Measurements from ENCODE around the gene BPIFB6. TPM values are rescaled to one million over a fixed set of nuclear protein-coding genes. Genes with fewer than 3 reads are reported as not detected.

BPIFB6 gene
- total RNA-seq, 2 experiments from 2014 or later, result not detected

GRCh38 chr20:33083544-33084340, 52.3 kb downstream of the BPIFB6 start:
- no peaks in the 10 kb centered on the region for H3K9me3 Mint-ChIP-seq
- ATAC-seq, result no peak
- CTCF ChIA-PET, result interaction anchor here (1.2 kb wide), 1 partner anchor 182 kb away, joined by 3 read pairs; no protein-coding TSS in a partner anchor
- DNase-seq, result no peak
- TF ChIP-seq CTCF (IDR thresholded peaks at IDR 0.05), result no peak
- POLR2A ChIA-PET, result no interaction called here
- no peaks in the 10 kb centered on the region for H3K4me1 Mint-ChIP-seq (ENCODE audit: low read depth)
- intact Hi-C loops (cut with micrococcal nuclease), result no loop called here
- no peaks in the 10 kb centered on the region for H3K27me3 Mint-ChIP-seq
- no peak overlapping the region for H3K27ac Mint-ChIP-seq
- H3K4me3 Mint-ChIP-seq, result no peak overlapping the region
- H3K36me3 Mint-ChIP-seq (ENCODE audit: low read depth), result no peaks in the 10 kb centered on the region

- no peak for ATAC-seq
Observed at GRCh38 chr20:33084722-33085121, 53.3 kb downstream of the BPIFB6 start.

GRCh38 chr20:33086052-33086722, 54.7 kb downstream of the BPIFB6 start:
- H3K27me3 Mint-ChIP-seq, result no peaks in the 10 kb centered on the region
- ATAC-seq (no peak), DNase-seq (no peak)
- no peak overlapping the region for H3K4me3 Mint-ChIP-seq
- CTCF ChIA-PET, result no interaction called here
- no peak for TF ChIP-seq CTCF (IDR thresholded peaks at IDR 0.05)
- POLR2A ChIA-PET, result no interaction called here
- H3K4me1 Mint-ChIP-seq (ENCODE audit: low read depth), result no peaks in the 10 kb centered on the region
- intact Hi-C loops (cut with micrococcal nuclease), result no loop called here
- H3K36me3 Mint-ChIP-seq (ENCODE audit: low read depth), result no peaks in the 10 kb centered on the region
- no peaks in the 10 kb centered on the region for H3K9me3 Mint-ChIP-seq
- no peak overlapping the region for H3K27ac Mint-ChIP-seq

More at GRCh38 chr20:33084722-33085121, 53.3 kb downstream of the BPIFB6 start:
- no peak overlapping the region for H3K27ac Mint-ChIP-seq
- intact Hi-C loops (cut with micrococcal nuclease), result no loop called here
- CTCF ChIA-PET, result no interaction called here
- no peak for TF ChIP-seq CTCF (IDR thresholded peaks at IDR 0.05)
- no peak for DNase-seq
- no peaks in the 10 kb centered on the region for H3K36me3 Mint-ChIP-seq (ENCODE audit: low read depth)
- POLR2A ChIA-PET, result no interaction called here
- no peak overlapping the region for H3K4me3 Mint-ChIP-seq
- no peaks in the 10 kb centered on the region for H3K27me3 Mint-ChIP-seq
- H3K4me1 Mint-ChIP-seq (ENCODE audit: low read depth), result no peaks in the 10 kb centered on the region
- no peaks in the 10 kb centered on the region for H3K9me3 Mint-ChIP-seq

GRCh38 chr20:33091147-33091546, 59.7 kb downstream of the BPIFB6 start:
- intact Hi-C loops (cut with micrococcal nuclease), result loop anchor here (10.0 kb wide), 1 partner anchor 296 kb away; no protein-coding TSS in a partner anchor
- CTCF ChIA-PET, result interaction anchor here (0.9 to 1.1 kb wide), 2 partner anchors 200 to 201 kb away, joined by 3 read pairs; no protein-coding TSS in a partner anchor
- H3K27ac Mint-ChIP-seq, result no peak overlapping the region

More at GRCh38 chr20:33091147-33091546, 59.7 kb downstream of the BPIFB6 start:
- H3K36me3 Mint-ChIP-seq (ENCODE audit: low read depth), result no peaks in the 10 kb centered on the region
- no peak overlapping the region for H3K4me3 Mint-ChIP-seq
- H3K27me3 Mint-ChIP-seq, result no peaks in the 10 kb centered on the region
- no peak for DNase-seq
- no peak for TF ChIP-seq CTCF (IDR thresholded peaks at IDR 0.05)
- no peak for ATAC-seq
- H3K4me1 Mint-ChIP-seq (ENCODE audit: low read depth), result peaks cover 2% of the 10 kb centered on the region
- no peaks in the 10 kb centered on the region for H3K9me3 Mint-ChIP-seq
- POLR2A ChIA-PET, result interaction anchor here (0.8 kb wide), 1 partner anchor 17 kb away, joined by 3 read pairs; no protein-coding TSS in a partner anchor
